ENCODE data around the gene GALNT9. TPM values are rescaled to one million over a fixed set of nuclear protein-coding genes. Genes with fewer than 3 reads are reported as not detected.

Gene GALNT9
- total and polyA plus RNA-seq, 2 experiments from 2014 or later, result 3.9 to 4.7 TPM

GRCh38 chr12:132375747-132376463 is 46.5 kb upstream of the GALNT9 start:
- Histone ChIP-seq H3K4me1 (ENCODE audit: insufficient read depth) (no peaks in the 10 kb centered on the region), H2AFZ (no peak overlapping the region), H4K20me1 (ENCODE audit: insufficient read depth, poor library complexity, severe bottlenecking) (no peaks in the 10 kb centered on the region), H3K4me2 (no peak overlapping the region), H3K79me2 (no peaks in the 10 kb centered on the region), H3K36me3 (replicated peaks; ENCODE audit: insufficient read depth, low read depth) (no peaks in the 10 kb centered on the region), H3K9me3 (ENCODE audit: low read depth) (peaks cover 4% of the 10 kb centered on the region), H3K9me2 (replicated peaks; ENCODE audit: insufficient read depth) (no peaks in the 10 kb centered on the region), H3K27ac (no peak overlapping the region), H3K27me3 (peaks cover 61% of the 10 kb centered on the region), H3K4me3 (no peak overlapping the region)
- WGBS (ENCODE audit: low lambda C conversion rate, missing lambda C conversion rate), result 68% methylated on average over 22 of the region's 22 CpGs
- DNase-seq (ENCODE audit: low spot score), result no peak
- TF ChIP-seq EZH2 (IDR thresholded peaks at IDR 0.05; ENCODE audit: borderline replicate concordance), result no peak

- no peak for TF ChIP-seq EZH2phosphoT487 (IDR thresholded peaks at IDR 0.05; ENCODE audit: low read depth, severe bottlenecking, unreplicated experiment)
- TF ChIP-seq CTCF (IDR thresholded peaks at IDR 0.05; ENCODE audit: poor library complexity), result no peak
- H3K79me2 ChIP-seq, result no peaks in the 10 kb centered on the region
- DNase-seq (ENCODE audit: low spot score), result no peak
- no peak overlapping the region for H3K4me2 ChIP-seq
- no peaks in the 10 kb centered on the region for H4K20me1 ChIP-seq (ENCODE audit: insufficient read depth, poor library complexity, severe bottlenecking)
- H3K9me3 ChIP-seq (ENCODE audit: low read depth), result peaks cover 4% of the 10 kb centered on the region
- H3K4me3 ChIP-seq, result no peak overlapping the region
- no peaks in the 10 kb centered on the region for H3K9me2 ChIP-seq (replicated peaks; ENCODE audit: insufficient read depth)
- no peak overlapping the region for H2AFZ ChIP-seq
- H3K27ac ChIP-seq, result no peak overlapping the region
- 85% methylated on average over 26 of the region's 28 CpGs for WGBS (ENCODE audit: low lambda C conversion rate, missing lambda C conversion rate)
- no peaks in the 10 kb centered on the region for H3K36me3 ChIP-seq (replicated peaks; ENCODE audit: insufficient read depth, low read depth)
- H3K27me3 ChIP-seq, result peaks cover 61% of the 10 kb centered on the region
- no peaks in the 10 kb centered on the region for H3K4me1 ChIP-seq (ENCODE audit: insufficient read depth)
Measured at GRCh38 chr12:132374612-132375445, 45.4 kb upstream of the GALNT9 start.

GRCh38 chr12:132373901-132374611 is 44.7 kb upstream of the GALNT9 start:
- TF ChIP-seq EZH2 (IDR thresholded peaks at IDR 0.05; ENCODE audit: borderline replicate concordance) (no peak), CTCF (IDR thresholded peaks at IDR 0.05; ENCODE audit: poor library complexity) (peak; percentile 26)
- WGBS (ENCODE audit: low lambda C conversion rate, missing lambda C conversion rate), result 41% methylated on average over 28 of the region's 28 CpGs
- H3K27ac ChIP-seq, result peak overlapping the region; percentile 46
- no peaks in the 10 kb centered on the region for H4K20me1 ChIP-seq (ENCODE audit: insufficient read depth, poor library complexity, severe bottlenecking)
- H3K9me3 ChIP-seq (ENCODE audit: low read depth), result peaks cover 4% of the 10 kb centered on the region
- no peaks in the 10 kb centered on the region for H3K9me2 ChIP-seq (replicated peaks; ENCODE audit: insufficient read depth)
- no peak overlapping the region for H3K4me3 ChIP-seq
- peak; percentile 44 for DNase-seq (ENCODE audit: low spot score)
- peaks cover 61% of the 10 kb centered on the region for H3K27me3 ChIP-seq
- H3K4me1 ChIP-seq (ENCODE audit: insufficient read depth), result no peaks in the 10 kb centered on the region
- H3K79me2 ChIP-seq, result no peaks in the 10 kb centered on the region
- H2AFZ ChIP-seq, result no peak overlapping the region
- no peak overlapping the region for H3K4me2 ChIP-seq
- no peaks in the 10 kb centered on the region for H3K36me3 ChIP-seq (replicated peaks; ENCODE audit: insufficient read depth, low read depth)

GRCh38 chr12:132367852-132368251 is 38.5 kb upstream of the GALNT9 start:
- no peak overlapping the region for H3K4me2 ChIP-seq
- no peak for TF ChIP-seq EZH2phosphoT487 (IDR thresholded peaks at IDR 0.05; ENCODE audit: low read depth, severe bottlenecking, unreplicated experiment)
- TF ChIP-seq EZH2 (IDR thresholded peaks at IDR 0.05; ENCODE audit: borderline replicate concordance), result no peak
- TF ChIP-seq CTCF (IDR thresholded peaks at IDR 0.05; ENCODE audit: poor library complexity), result no peak

More at GRCh38 chr12:132367852-132368251, 38.5 kb upstream of the GALNT9 start:
- Histone ChIP-seq H3K27ac (no peak overlapping the region), H3K9me3 (ENCODE audit: low read depth) (peaks cover 4% of the 10 kb centered on the region), H3K4me1 (ENCODE audit: insufficient read depth) (no peaks in the 10 kb centered on the region), H2AFZ (no peak overlapping the region), H3K4me3 (no peak overlapping the region), H3K36me3 (replicated peaks; ENCODE audit: insufficient read depth, low read depth) (no peaks in the 10 kb centered on the region), H3K79me2 (no peaks in the 10 kb centered on the region), H3K27me3 (peaks cover 30% of the 10 kb centered on the region), H3K9me2 (replicated peaks; ENCODE audit: insufficient read depth) (no peaks in the 10 kb centered on the region), H4K20me1 (ENCODE audit: insufficient read depth, poor library complexity, severe bottlenecking) (no peaks in the 10 kb centered on the region)
- WGBS (ENCODE audit: low lambda C conversion rate, missing lambda C conversion rate), result 86% methylated on average over 12 of the region's 18 CpGs
- DNase-seq (ENCODE audit: low spot score), result no peak

All from hepatocyte (in vitro differentiated cells).